ENCODE results near the gene USP15. TPM values are rescaled to one million over a fixed set of nuclear protein-coding genes. Genes with fewer than 3 reads are reported as not detected.
"Not testable (repeated sequence)": the region's sequence is repeated elsewhere in the genome, so short reads cannot be mapped to it uniquely, and the experiment has no call there.

Gene USP15
- total RNA-seq, 6 experiments from 2014 or later: 32.4 to 60.5 (median 37.9) TPM

DNA sequence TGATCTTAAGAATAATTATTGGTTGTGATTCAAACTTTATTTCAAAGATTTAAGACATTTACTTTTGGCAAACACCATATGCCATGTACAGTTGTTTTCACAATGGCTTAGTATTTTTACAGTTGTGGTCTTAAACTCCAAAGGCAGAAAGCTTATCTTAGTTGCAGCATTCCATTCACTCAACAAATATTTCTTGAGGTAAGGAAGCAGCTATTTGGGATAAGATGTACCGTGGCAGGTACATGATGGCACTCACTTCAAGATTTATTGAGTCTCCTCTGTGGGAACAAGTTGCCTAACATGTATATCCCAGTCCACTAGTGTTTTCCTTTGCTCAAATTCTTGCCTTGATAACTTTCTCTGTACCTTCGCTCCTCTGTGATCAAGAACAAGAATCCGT is 198.4 kb downstream of the USP15 start:
- Histone ChIP-seq H3K4me1 (no peaks in the 10 kb centered on the region), H3K27me3 (no peaks in the 10 kb centered on the region), H3K4me3 (no peak overlapping the region), H3K27ac (no peak overlapping the region), H3K9me3 (no peaks in the 10 kb centered on the region), H3K36me3 (no peaks in the 10 kb centered on the region)
- no peak for TF ChIP-seq POLR2A (IDR thresholded peaks at IDR 0.05)
- TF ChIP-seq, protein P1, sequence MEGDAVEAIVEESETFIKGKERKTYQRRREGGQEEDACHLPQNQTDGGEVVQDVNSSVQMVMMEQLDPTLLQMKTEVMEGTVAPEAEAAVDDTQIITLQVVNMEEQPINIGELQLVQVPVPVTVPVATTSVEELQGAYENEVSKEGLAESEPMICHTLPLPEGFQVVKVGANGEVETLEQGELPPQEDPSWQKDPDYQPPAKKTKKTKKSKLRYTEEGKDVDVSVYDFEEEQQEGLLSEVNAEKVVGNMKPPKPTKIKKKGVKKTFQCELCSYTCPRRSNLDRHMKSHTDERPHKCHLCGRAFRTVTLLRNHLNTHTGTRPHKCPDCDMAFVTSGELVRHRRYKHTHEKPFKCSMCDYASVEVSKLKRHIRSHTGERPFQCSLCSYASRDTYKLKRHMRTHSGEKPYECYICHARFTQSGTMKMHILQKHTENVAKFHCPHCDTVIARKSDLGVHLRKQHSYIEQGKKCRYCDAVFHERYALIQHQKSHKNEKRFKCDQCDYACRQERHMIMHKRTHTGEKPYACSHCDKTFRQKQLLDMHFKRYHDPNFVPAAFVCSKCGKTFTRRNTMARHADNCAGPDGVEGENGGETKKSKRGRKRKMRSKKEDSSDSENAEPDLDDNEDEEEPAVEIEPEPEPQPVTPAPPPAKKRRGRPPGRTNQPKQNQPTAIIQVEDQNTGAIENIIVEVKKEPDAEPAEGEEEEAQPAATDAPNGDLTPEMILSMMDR (IDR thresholded peaks at IDR 0.05): no peak
- 73% methylated on average over 3 of the region's 3 CpGs for WGBS (ENCODE audit: insufficient coverage, low coverage, low lambda C conversion rate, missing lambda C conversion rate)
- no peak for ATAC-seq
- DNase-seq: no peak
- intact Hi-C loops (cut with DNase I): no loop called here

DNA sequence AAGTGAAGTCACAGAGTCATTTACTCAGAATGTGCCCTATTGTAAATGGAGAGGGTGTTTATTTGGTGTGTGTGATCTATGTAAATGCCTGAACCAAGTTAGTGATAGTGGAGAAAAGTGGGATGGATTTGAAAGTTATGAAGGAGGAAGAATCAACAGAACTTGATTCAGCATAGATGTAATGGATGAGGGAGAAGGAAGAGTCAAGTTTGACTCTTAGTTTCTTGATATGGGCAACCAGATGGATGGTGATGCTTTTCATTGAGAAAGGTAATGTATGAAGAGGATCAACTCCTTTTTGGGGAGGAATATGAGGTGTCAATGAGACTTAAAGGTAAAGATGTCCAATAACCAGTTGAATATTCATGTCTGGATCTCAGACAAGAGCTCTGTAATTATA is 199.8 kb downstream of the USP15 start:
- Histone ChIP-seq H3K36me3 (no peaks in the 10 kb centered on the region), H3K27me3 (no peaks in the 10 kb centered on the region), H3K4me1 (no peaks in the 10 kb centered on the region), H3K9me3 (no peaks in the 10 kb centered on the region), H3K4me3 (no peak overlapping the region), H3K27ac (no peak overlapping the region)
- DNase-seq: no peak
- intact Hi-C loops (cut with DNase I): no loop called here
- ATAC-seq: no peak
- TF ChIP-seq, protein P1 (IDR thresholded peaks at IDR 0.05): no peak
- no peak for TF ChIP-seq POLR2A (IDR thresholded peaks at IDR 0.05)

DNA sequence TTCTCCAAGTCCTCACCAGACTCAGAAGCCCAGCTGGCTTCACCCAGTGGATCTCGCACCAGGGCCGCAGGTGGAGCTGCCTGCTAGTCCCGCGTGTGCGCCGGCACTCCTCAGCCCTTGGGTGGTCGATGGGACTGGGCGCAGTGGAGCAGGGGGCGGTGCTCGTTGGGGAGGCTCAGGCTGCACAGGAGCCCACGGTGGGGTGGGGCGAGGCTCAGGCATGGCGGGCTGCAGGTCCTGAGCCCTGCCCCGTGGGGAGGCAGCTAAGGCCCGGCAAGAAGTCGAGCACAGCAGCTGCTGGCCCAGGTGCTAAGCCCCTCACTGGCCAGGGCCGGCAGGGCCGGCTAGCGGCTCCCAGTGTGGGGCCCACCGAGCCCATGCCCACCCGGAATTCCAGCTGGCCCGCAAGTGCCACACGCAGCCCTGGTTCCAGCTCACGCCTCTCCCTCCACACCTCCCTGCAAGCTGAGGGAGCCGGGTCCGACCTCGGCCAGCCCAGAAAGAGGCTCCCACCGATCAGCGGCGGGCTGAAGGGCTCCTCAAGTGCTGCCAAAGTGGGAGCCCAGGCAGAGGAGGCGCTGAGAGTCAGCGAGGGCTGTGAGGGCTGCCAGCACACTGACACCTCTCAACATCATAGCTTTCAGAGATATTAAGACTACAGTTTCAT is 201.1 kb downstream of the USP15 start:
- intact Hi-C loops (cut with DNase I); DNase-seq; ATAC-seq; H3K9me3 ChIP-seq; H3K4me1 ChIP-seq; H3K27me3 ChIP-seq; H3K4me3 ChIP-seq; H3K36me3 ChIP-seq; H3K27ac ChIP-seq: not testable (repeated sequence)
- 89% methylated on average over 3 of the region's 32 CpGs for WGBS (ENCODE audit: insufficient coverage, low coverage, low lambda C conversion rate, missing lambda C conversion rate)

DNA sequence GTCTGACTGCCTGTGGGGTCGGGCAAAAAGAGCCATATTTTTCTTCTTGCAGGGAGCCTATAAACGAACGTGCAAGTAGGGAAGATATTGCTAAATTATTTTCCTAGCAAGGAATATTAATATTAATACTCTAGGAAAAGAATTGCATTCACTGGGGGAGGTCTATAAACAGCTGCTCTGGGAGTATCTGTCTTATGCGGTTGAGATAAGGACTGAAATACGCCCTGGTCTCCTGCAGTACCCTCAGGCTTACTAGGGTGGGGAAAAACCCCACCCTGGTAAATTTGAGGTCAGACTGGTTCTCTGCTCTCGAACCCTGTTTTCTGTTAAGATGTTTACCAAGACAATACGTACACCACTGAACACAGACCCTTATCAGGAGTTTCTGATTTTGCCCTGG is 203.0 kb downstream of the USP15 start:
- H3K9me3 ChIP-seq; intact Hi-C loops (cut with DNase I); DNase-seq; H3K27me3 ChIP-seq; ATAC-seq; H3K4me3 ChIP-seq; H3K27ac ChIP-seq; H3K36me3 ChIP-seq: not testable (repeated sequence)
- H3K4me1 ChIP-seq: peaks cover 0 to 13% (median 2%) of the 10 kb centered on the region in 4 donors
- 69% methylated on average over 7 of the region's 7 CpGs for WGBS (ENCODE audit: insufficient coverage, low coverage, low lambda C conversion rate, missing lambda C conversion rate)

Small RNA genes lying within 50 kb of the gene (small RNA-seq; reads per million reads assigned to genes)
- gene RF00017 (0 reads per million in 2 experiments), gene RNU6-595P (0 reads per million in 2 experiments)

Other genes starting within 250 kb of the USP15 start
- gene MON2, start 206.4 kb downstream of the USP15 start, total RNA-seq: 10 to 100 TPM; 26.6 to 37.4 (median 30.5) TPM